Transverse colon (tissue), 4 donors: ENCODE data around the gene TMPRSS9. TPM values are rescaled to one million over a fixed set of nuclear protein-coding genes. Genes with fewer than 3 reads are reported as not detected.

Source experiments
- DNase-seq: peaks from one replicate; pipeline ENCODE4 v3.0.0-alpha.2; 2019
- H3K27ac ChIP-seq, 4 donors: fragments of 200-600 bp; sonication (generic); 2 replicates each; pipeline ENCODE4 v1.5.1; 2016 to 2018; ENCODE audit warnings: inconsistent platforms in 4 of 4
- H3K27me3 ChIP-seq: fragments of 200-600 bp; sonication (generic); 2 replicates; pipeline ENCODE4 v1.5.1; 2017; ENCODE audit warnings: inconsistent platforms
- H3K36me3 ChIP-seq, 4 donors: fragments of 200-600 bp; sonication (generic); 2 replicates each; pipeline ENCODE4 v1.5.1; 2017 to 2019; ENCODE audit warnings: inconsistent platforms in 4 of 4
- H3K4me1 ChIP-seq, 4 donors: fragments of 200-600 bp; sonication (generic); 2 replicates each; pipeline ENCODE4 v1.5.1; 2017 to 2020; ENCODE audit warnings: inconsistent platforms in 4 of 4
- H3K4me3 ChIP-seq, 4 donors: fragments of 200-600 bp; sonication (generic); 1 replicate in 1 of 4; 2 replicates in 3 of 4; pipeline versions ENCODE4 v1.5.1 to v1.6.1; 2017 to 2019; ENCODE audit warnings: inconsistent platforms in 4 of 4
- H3K9me3 ChIP-seq, 2 donors: fragments of 200-600 bp; sonication (generic); 2 replicates each; pipeline ENCODE4 v1.5.1; 2017 to 2019; ENCODE audit warnings: inconsistent platforms in 2 of 2
- EP300 ChIP-seq: sonication (generic); formaldehyde crosslinking; IDR thresholded peaks from one replicate; pipeline ENCODE4 v1.6.1; 2017; ENCODE audit warnings: antibody characterized with exemption, low read depth
- POLR2A ChIP-seq: fragments of 450-650 bp; IDR thresholded peaks from one replicate; pipeline ENCODE4 v1.6.1; 2016; ENCODE audit warnings: antibody characterized with exemption, mild to moderate bottlenecking, moderate library complexity
- POLR2AphosphoS5 ChIP-seq, 3 donors: sonication (generic); formaldehyde crosslinking; IDR thresholded peaks; one replicate each; pipeline ENCODE4 v1.6.1; 2016; ENCODE audit warnings: antibody characterized with exemption in 3 of 3
- WGBS, 2 donors: methylation state at CpG; one replicate each; pipeline ENCODE4 v1.1.5; 2018; ENCODE audit warnings: low coverage in 1 of 2; 5-methylcytosine and 5-hydroxymethylcytosine counted together
- in situ Hi-C, 4 donors: fragments of 200-750 bp; cut with MboI; loops; one replicate each; pipeline versions ENCODE4 v1.15.0 to v1.15.1; 2017; ENCODE audit warnings: low sequenced_read_pairs in 3 of 4, low pct_ligation_motif_present in 1 of 4, low pct_unique_long_range_greater_than_20kb in 1 of 4
- intact Hi-C: fragments of 100-400 bp; cut with DNase I; formaldehyde crosslinking; loops from one replicate; pipeline ENCODE4 v1.15.1; 2023; ENCODE audit warnings: low total_unique reads
- total RNA-seq, 4 donors: library from RNA; depleted of rRNA; stranded (reverse); fragments of >200 nt; gene quantifications; one replicate each; pipeline ENCODE4 v1.1.0, GENCODE V29; 2016
- TF ChIP-seq, protein P1 (sequence below), 5 experiments: fragments of 200-600 bp in 3 of 5; fragments of 450-650 bp in 2 of 5; sonication (generic) in 3 of 5; IDR thresholded peaks; 1 replicate in 2 of 5; 2 replicates in 3 of 5; pipeline ENCODE4 v1.5.1; 2016 to 2017; ENCODE audit warnings: antibody characterized with exemption in 5 of 5, inconsistent platforms in 3 of 5, mild to moderate bottlenecking in 2 of 5, moderate library complexity in 1 of 5

TMPRSS9 gene
- total RNA-seq, 4 donors from 2014 or later, result 0.27 TPM; not detected in 3

DNA sequence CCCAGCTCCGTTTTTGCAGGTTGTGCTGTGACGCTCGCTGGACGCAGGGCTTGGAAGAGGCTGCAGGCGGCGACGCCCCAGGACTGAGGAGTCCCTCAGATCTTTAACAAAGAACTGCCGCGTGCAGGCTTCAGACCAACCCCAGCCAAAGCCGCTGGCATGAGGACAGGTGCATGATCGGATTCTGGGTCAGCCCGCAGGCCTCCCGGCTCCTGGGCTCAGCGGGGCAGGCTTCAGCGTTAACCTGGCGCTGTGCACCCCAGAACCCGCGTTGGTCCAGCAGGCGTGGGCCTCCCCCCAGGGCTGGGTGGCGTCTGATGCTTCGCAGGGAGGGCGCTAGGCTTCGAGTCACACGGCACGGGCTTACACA, 68.2 kb downstream of the TMPRSS9 start:
- Histone ChIP-seq H3K36me3 (no peaks in the 10 kb centered on the region), H3K4me1 (peaks cover 15 to 32% (median 26%) of the 10 kb centered on the region in 4 donors), H3K27ac (peak overlapping the region; percentile 94 to 98 (median 96)), H3K27me3 (no peaks in the 10 kb centered on the region), H3K4me3 (peak overlapping the region in 3 of 4 donors; percentile 78 to 83 (median 82)), H3K9me3 (no peaks in the 10 kb centered on the region)
- DNase-seq, result peak; percentile 39
- intact Hi-C loops, result no loop called here
- TF ChIP-seq, protein P1, sequence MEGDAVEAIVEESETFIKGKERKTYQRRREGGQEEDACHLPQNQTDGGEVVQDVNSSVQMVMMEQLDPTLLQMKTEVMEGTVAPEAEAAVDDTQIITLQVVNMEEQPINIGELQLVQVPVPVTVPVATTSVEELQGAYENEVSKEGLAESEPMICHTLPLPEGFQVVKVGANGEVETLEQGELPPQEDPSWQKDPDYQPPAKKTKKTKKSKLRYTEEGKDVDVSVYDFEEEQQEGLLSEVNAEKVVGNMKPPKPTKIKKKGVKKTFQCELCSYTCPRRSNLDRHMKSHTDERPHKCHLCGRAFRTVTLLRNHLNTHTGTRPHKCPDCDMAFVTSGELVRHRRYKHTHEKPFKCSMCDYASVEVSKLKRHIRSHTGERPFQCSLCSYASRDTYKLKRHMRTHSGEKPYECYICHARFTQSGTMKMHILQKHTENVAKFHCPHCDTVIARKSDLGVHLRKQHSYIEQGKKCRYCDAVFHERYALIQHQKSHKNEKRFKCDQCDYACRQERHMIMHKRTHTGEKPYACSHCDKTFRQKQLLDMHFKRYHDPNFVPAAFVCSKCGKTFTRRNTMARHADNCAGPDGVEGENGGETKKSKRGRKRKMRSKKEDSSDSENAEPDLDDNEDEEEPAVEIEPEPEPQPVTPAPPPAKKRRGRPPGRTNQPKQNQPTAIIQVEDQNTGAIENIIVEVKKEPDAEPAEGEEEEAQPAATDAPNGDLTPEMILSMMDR (IDR thresholded peaks at IDR 0.05), result peak in 2 of 5 experiments; percentile 2 to 13
- no peak for TF ChIP-seq POLR2A
- in situ Hi-C loops, result no loop called here
- 20 to 52% methylated on average over 1 to 20 of the region's 25 CpGs for WGBS, 2 donors

DNA sequence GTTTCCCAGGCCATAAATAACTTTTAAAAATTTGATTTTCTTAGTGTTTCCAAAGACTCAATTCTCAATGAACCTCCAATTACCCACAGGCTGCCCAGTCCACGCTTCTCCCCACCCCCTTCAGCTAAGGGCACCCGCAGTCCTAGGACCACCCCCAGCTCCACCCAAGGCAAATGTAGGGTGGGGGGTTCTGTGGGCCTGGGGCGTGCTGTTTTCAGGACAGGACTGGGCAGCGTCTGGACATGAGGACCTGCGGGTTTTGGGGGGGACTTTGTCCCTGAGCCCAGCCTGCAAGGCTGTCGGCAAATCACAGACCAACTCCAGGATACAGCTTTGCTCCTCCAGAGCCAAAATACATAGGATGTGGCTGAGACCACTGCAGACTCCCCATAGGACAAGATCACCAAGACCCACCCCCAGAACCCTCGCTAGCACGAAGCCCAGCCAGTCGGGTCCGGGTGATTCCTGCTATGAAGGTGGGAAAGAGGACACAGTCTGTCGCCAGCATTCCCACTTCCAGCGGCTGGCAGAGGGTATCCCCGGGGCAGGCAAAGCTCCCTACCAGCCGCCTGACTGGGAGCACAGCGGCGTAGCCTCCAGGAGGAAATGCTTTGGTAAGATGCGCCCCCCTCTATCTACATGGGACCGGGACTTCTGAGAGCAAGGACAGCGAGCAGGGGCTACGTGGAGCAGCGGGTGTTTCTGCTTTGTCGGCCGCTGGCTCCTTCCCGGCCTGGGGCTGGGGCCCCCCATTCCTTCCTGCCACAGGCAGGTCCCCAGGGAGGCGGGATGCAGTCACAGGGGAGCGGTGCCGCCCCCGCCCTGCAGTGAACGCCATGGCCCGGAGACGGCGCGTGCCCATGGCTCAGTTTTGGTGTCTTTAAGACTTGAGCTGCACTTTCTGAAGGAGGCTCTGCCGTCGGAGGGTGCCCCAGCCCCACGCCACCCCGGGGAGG, 69.0 kb downstream of the TMPRSS9 start:
- no peaks in the 10 kb centered on the region for H3K36me3 ChIP-seq
- H3K27me3 ChIP-seq, result no peaks in the 10 kb centered on the region
- peak overlapping the region in 1 of 4 donors; percentile 83 for H3K4me3 ChIP-seq
- DNase-seq, result no peak
- no peaks in the 10 kb centered on the region for H3K9me3 ChIP-seq
- WGBS, 2 donors, result 82% methylated on average over 35 of the region's 37 CpGs; no CpG with 5 or more reads in 1 of the 2 donors
- in situ Hi-C loops, result no loop called here
- TF ChIP-seq POLR2A (no peak), POLR2AphosphoS5 (IDR thresholded peaks at IDR 0.05) (no peak), EP300 (no peak)
- TF ChIP-seq, protein P1 (IDR thresholded peaks at IDR 0.05), result no peak
- peak overlapping the region; percentile 94 to 98 (median 96) for H3K27ac ChIP-seq
- intact Hi-C loops, result no loop called here
- H3K4me1 ChIP-seq, result peaks cover 15 to 32% (median 26%) of the 10 kb centered on the region in 4 donors

DNA sequence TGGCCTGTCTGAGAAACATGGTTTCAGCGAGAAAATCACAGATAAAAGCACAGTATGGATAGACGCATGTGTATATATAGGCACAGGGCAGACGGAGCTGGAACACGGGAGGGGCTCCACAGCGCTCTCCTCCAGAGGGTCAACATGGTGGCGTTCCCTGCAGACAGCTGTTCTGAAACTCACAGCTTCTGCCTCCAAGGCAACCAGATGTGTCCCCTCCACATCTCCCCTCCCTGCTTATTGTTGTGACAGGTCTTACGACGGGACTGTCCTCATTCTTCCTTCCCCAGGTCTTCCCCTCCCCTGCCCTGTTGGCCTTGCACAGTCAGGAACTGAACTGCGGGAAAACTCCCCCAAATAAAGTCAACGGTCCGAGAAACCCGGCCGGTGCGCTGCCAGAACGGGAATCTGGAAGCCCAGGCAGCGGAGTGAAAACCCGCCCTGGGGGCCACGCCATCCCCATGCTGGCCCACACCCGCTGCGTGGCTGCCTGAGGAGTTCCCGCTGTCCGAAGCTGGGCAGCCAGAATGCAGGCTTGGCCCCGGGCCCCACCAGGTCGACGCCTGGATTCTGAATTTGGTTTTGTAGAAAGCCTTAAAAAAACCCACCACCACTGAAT, 70.0 kb downstream of the TMPRSS9 start:
- no peak for DNase-seq
- in situ Hi-C loops (no loop called here), intact Hi-C loops (no loop called here)
- WGBS, 2 donors, result 77 to 93% methylated on average over 10 to 25 of the region's 25 CpGs
- H3K4me1 ChIP-seq, result peaks cover 15 to 27% (median 24%) of the 10 kb centered on the region in 4 donors
- no peaks in the 10 kb centered on the region for H3K36me3 ChIP-seq
- TF ChIP-seq POLR2A, result no peak
- TF ChIP-seq, protein P1 (IDR thresholded peaks at IDR 0.05), result no peak
- no peak for TF ChIP-seq EP300
- no peak for TF ChIP-seq POLR2AphosphoS5 (IDR thresholded peaks at IDR 0.05)
- no peak overlapping the region for H3K27ac ChIP-seq
- H3K27me3 ChIP-seq, result no peaks in the 10 kb centered on the region
- H3K4me3 ChIP-seq, result no peak overlapping the region
- H3K9me3 ChIP-seq, result no peaks in the 10 kb centered on the region

DNA sequence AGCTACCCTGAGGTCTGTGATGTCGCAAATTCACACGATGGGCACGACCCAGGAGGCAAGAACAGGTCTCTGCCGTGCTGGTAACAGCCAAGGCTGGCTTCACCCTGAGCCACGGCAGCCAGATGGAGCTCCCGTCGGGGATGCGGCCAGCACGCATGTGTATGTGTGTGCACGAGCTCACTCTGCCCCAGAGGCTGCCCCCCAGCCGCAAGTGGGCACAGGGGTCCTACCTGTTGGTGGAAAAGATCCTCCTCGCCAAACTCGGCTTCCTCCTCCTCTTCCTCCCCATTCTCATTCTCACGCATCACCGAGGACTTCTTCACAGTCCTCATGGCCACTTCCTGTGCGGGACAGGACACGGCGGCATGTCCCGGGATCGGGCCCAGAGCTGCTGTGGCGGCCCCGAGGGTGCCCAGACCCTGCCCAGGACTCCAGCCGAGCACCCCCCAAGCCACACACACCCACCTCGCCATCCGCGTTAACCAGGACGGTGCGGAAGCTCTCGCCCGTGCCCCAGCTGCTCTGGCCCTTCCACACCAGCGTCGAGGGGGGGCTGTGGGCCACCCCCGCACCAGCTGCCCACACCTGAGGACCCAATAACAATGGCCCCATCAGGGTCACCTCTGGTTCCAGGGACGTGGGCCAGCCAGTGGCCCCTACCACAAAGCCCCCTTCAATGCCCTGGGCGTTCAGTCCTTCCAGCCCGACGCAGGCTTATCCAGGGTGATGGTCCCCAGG, 71.4 kb downstream of the TMPRSS9 start:
- no peaks in the 10 kb centered on the region for H3K9me3 ChIP-seq
- H3K36me3 ChIP-seq, result no peaks in the 10 kb centered on the region
- TF ChIP-seq POLR2A (no peak), EP300 (no peak), POLR2AphosphoS5 (IDR thresholded peaks at IDR 0.05) (no peak)
- TF ChIP-seq, protein P1 (IDR thresholded peaks at IDR 0.05), result no peak
- 98% methylated on average over 36 of the region's 37 CpGs; no CpG with 5 or more reads in 1 of the 2 donors for WGBS, 2 donors
- H3K4me1 ChIP-seq, result peaks cover 8 to 15% (median 13%) of the 10 kb centered on the region in 4 donors
- H3K27ac ChIP-seq, result no peak overlapping the region
- intact Hi-C loops (no loop called here), in situ Hi-C loops (no loop called here)
- no peaks in the 10 kb centered on the region for H3K27me3 ChIP-seq
- DNase-seq, result no peak
- H3K4me3 ChIP-seq, result no peak overlapping the region
